HCT116 (cell line): ENCODE data around the gene IL1RN. TPM values are rescaled to one million over a fixed set of nuclear protein-coding genes. Genes with fewer than 3 reads are reported as not detected.

Source experiments
- ATAC-seq: fragments of 200-7000 bp; cut with Tn5 transposase; 2 replicates; pipeline ENCODE4 v1.9.1; 2020; ENCODE audit warnings: mild to moderate bottlenecking, moderate library complexity
- BruUV-seq: library from RNA; stranded (reverse); fragments of 400-500 nt; replicated peaks from 2 replicates; lab custom pipeline; 2021; lab: Mats Ljungman, UMichigan
- CTCF ChIA-PET: fragments of 300-600 bp; sonication (Branson Sonifier 250); formaldehyde crosslinking; loops from one replicate; lab custom pipeline; 2021; ENCODE audit warnings: antibody characterized with exemption; lab: Charles Lee
- POLR2A ChIA-PET: fragments of 300-600, 350-600 bp; sonication (Branson Sonifier 250); formaldehyde crosslinking; loops from one replicate; lab custom pipeline; 2021; ENCODE audit warnings: antibody characterized with exemption; lab: Charles Lee
- RAD21 ChIA-PET, 2 experiments: fragments of 300-600 bp; sonication (Branson Sonifier 250); formaldehyde crosslinking; loops; one replicate each; lab custom pipeline; 2023; ENCODE audit warnings: low total read pairs in 2 of 2; ENCODE audit not compliant: uncharacterized antibody in 2 of 2, unreplicated experiment in 2 of 2, low non-redundant PET in 1 of 2; lab: Charles Lee
- DNase-seq: peaks from one replicate; pipeline ENCODE4 v3.0.0-alpha.2; 2010; ENCODE audit warnings: low read depth, low spot score
- H2AFZ ChIP-seq: fragments of 200-600 bp; shearing (Covaris generic), sonication (generic); 2 replicates; pipeline ENCODE4 v1.6.1; 2017; ENCODE audit warnings: low read depth, mixed run types, mixed read lengths, antibody characterized with exemption, low read length; ENCODE audit not compliant: poor library complexity, severe bottlenecking
- H3K27ac ChIP-seq: 2 replicates; pipeline ENCODE4 v1.5.1; 2012; ENCODE audit warnings: low read depth, low read length
- H3K27me3 ChIP-seq: fragments of 200-600 bp; sonication (generic); 2 replicates; pipeline ENCODE4 v1.6.1; 2016; ENCODE audit warnings: mixed run types, low read length, mixed read lengths; ENCODE audit not compliant: insufficient read depth
- H3K36me3 ChIP-seq, 2 experiments: fragments of 200-500 bp in 1 of 2; fragments of 200-600 bp in 1 of 2; sonication (Bioruptor generic) in 1 of 2; sonication (generic) in 1 of 2; 2 replicates each; pipeline versions ENCODE4 v1.5.1 to v1.6.1; 2014 to 2016; ENCODE audit warnings: low read length in 2 of 2, inconsistent platforms in 1 of 2, mixed read lengths in 1 of 2, mixed run types in 1 of 2; ENCODE audit not compliant: insufficient read depth in 2 of 2, control insufficient read depth in 1 of 2
- H3K4me1 ChIP-seq, 2 experiments: fragments of 200-600 bp in 1 of 2; sonication (generic) in 1 of 2; 2 replicates each; pipeline versions ENCODE4 v1.5.1 to v1.6.1; 2012 to 2017; ENCODE audit warnings: low read length in 2 of 2, inconsistent platforms in 1 of 2, mild to moderate bottlenecking in 1 of 2, mixed read lengths in 1 of 2, mixed run types in 1 of 2, moderate library complexity in 1 of 2; ENCODE audit not compliant: insufficient read depth in 2 of 2, control insufficient read depth in 1 of 2
- H3K4me2 ChIP-seq: fragments of 200-600 bp; sonication (generic); 2 replicates; pipeline ENCODE4 v1.6.1; 2017; ENCODE audit warnings: mixed run types, low read length, mixed read lengths
- H3K4me3 ChIP-seq, 2 experiments: fragments of 200-600 bp in 1 of 2; sonication (generic) in 1 of 2; replicated peaks in 1 of 2; 2 replicates each; pipeline ENCODE4 v1.5.1; 2011 to 2016; ENCODE audit warnings: low read length in 2 of 2, control low read depth in 1 of 2, low read depth in 1 of 2, mild to moderate bottlenecking in 1 of 2, mixed read lengths in 1 of 2, mixed run types in 1 of 2
- H3K79me2 ChIP-seq: fragments of 200-600 bp; sonication (generic); 2 replicates; pipeline ENCODE4 v1.6.1; 2017; ENCODE audit warnings: mild to moderate bottlenecking, mixed run types, low read length, moderate library complexity, mixed read lengths; ENCODE audit not compliant: insufficient read depth
- H3K9ac ChIP-seq: fragments of 200-600 bp; sonication (generic); 2 replicates; pipeline ENCODE4 v1.6.1; 2016; ENCODE audit warnings: low read length, mixed read lengths
- H3K9me2 ChIP-seq: fragments of 200-600 bp; sonication (generic), shearing (Covaris generic); 2 replicates; pipeline ENCODE4 v1.6.1; 2017; ENCODE audit warnings: mixed run types, mild to moderate bottlenecking, moderate library complexity; ENCODE audit not compliant: insufficient read depth
- H3K9me3 ChIP-seq, 2 experiments: fragments of 200-500 bp in 1 of 2; fragments of 200-600 bp in 1 of 2; sonication (Bioruptor generic) in 1 of 2; sonication (generic) in 1 of 2; 2 replicates each; pipeline ENCODE4 v1.6.1; 2014 to 2017; ENCODE audit warnings: low read length in 2 of 2, mixed read lengths in 2 of 2, inconsistent platforms in 1 of 2, low read depth in 1 of 2, mild to moderate bottlenecking in 1 of 2, mixed run types in 1 of 2, moderate library complexity in 1 of 2; ENCODE audit not compliant: control insufficient read depth in 1 of 2, insufficient read depth in 1 of 2
- H4K20me1 ChIP-seq: fragments of 200-600 bp; sonication (generic), shearing (Covaris generic); 2 replicates; pipeline ENCODE4 v1.6.1; 2017; ENCODE audit warnings: mixed run types, mild to moderate bottlenecking, moderate library complexity; ENCODE audit not compliant: insufficient read depth
- ATF3 ChIP-seq: IDR thresholded peaks from 2 replicates; pipeline ENCODE4 v1.6.1; 2012
- CTCF ChIP-seq, 3 experiments: fragments of 200-600 bp in 1 of 3; sonication (generic) in 1 of 3; IDR thresholded peaks in 2 of 3; conservative IDR thresholded peaks in 1 of 3; 2 replicates each; pipeline ENCODE4 v1.5.1; 2012 to 2017; ENCODE audit warnings: low read depth in 2 of 3, low read length in 2 of 3, antibody characterized with exemption in 1 of 3, borderline replicate concordance in 1 of 3, control low read depth in 1 of 3, mild to moderate bottlenecking in 1 of 3, mixed read lengths in 1 of 3, mixed run types in 1 of 3, moderate library complexity in 1 of 3; ENCODE audit not compliant: insufficient read depth in 1 of 3
- EGR1 ChIP-seq: IDR thresholded peaks from 2 replicates; pipeline ENCODE4 v1.6.1; 2012; ENCODE audit warnings: low read depth
- ELF1 ChIP-seq: IDR thresholded peaks from 2 replicates; pipeline ENCODE4 v1.6.1; 2012; ENCODE audit warnings: low read depth, borderline replicate concordance
- EZH2phosphoT487 ChIP-seq: fragments of 200-600 bp; IDR thresholded peaks from 2 replicates; pipeline ENCODE4 v1.6.1; 2018; ENCODE audit warnings: antibody characterized with exemption, borderline replicate concordance
- FOSL1 ChIP-seq: IDR thresholded peaks from 2 replicates; pipeline ENCODE4 v1.6.1; 2012; ENCODE audit warnings: low read depth
- JUND ChIP-seq: IDR thresholded peaks from 2 replicates; pipeline ENCODE4 v1.6.1; 2012
- POLR2A ChIP-seq: IDR thresholded peaks from 2 replicates; pipeline ENCODE4 v1.7.0; 2011; ENCODE audit warnings: borderline replicate concordance; ENCODE audit not compliant: insufficient read depth, insufficient read length; ENCODE audit errors: extremely low read depth
- POLR2AphosphoS5 ChIP-seq: IDR thresholded peaks from 2 replicates; pipeline ENCODE4 v1.6.1; 2011; ENCODE audit warnings: mild to moderate bottlenecking, low read depth, low read length, moderate library complexity
- SIN3A ChIP-seq: IDR thresholded peaks from 2 replicates; pipeline ENCODE4 v1.6.1; 2012; ENCODE audit warnings: low read depth
- SRF ChIP-seq: IDR thresholded peaks from 2 replicates; pipeline ENCODE4 v1.6.1; 2012; ENCODE audit warnings: low read depth
- TCF7L2 ChIP-seq: IDR thresholded peaks from 2 replicates; pipeline ENCODE4 v1.7.0; 2011; ENCODE audit warnings: borderline replicate concordance, inconsistent platforms; ENCODE audit not compliant: insufficient read depth, insufficient read length; ENCODE audit errors: extremely low read depth
- YY1 ChIP-seq: IDR thresholded peaks from 2 replicates; pipeline ENCODE4 v1.6.1; 2011; ENCODE audit warnings: low read length, low read depth, moderate library complexity, mild to moderate bottlenecking; ENCODE audit not compliant: insufficient replicate concordance; ENCODE audit errors: extremely low read depth
- intact Hi-C: fragments of 100-400 bp; cut with micrococcal nuclease; formaldehyde crosslinking; loops from 2 replicates; pipeline ENCODE4 v1.10.0; 2022
- total RNA-seq: library from RNA; stranded (reverse); gene quantifications from one replicate; pipeline ENCODE4 v1.2.1, GENCODE V29; 2021; ENCODE audit not compliant: unreplicated experiment
- TF ChIP-seq, protein P1 (sequence below): IDR thresholded peaks from 2 replicates; pipeline ENCODE4 v1.6.1; 2011; ENCODE audit warnings: mild to moderate bottlenecking, low read length, moderate library complexity; ENCODE audit not compliant: insufficient replicate concordance; ENCODE audit errors: extremely low read depth

Gene IL1RN
- total RNA-seq, 1 experiment from 2014 or later = 0.25 TPM

DNA sequence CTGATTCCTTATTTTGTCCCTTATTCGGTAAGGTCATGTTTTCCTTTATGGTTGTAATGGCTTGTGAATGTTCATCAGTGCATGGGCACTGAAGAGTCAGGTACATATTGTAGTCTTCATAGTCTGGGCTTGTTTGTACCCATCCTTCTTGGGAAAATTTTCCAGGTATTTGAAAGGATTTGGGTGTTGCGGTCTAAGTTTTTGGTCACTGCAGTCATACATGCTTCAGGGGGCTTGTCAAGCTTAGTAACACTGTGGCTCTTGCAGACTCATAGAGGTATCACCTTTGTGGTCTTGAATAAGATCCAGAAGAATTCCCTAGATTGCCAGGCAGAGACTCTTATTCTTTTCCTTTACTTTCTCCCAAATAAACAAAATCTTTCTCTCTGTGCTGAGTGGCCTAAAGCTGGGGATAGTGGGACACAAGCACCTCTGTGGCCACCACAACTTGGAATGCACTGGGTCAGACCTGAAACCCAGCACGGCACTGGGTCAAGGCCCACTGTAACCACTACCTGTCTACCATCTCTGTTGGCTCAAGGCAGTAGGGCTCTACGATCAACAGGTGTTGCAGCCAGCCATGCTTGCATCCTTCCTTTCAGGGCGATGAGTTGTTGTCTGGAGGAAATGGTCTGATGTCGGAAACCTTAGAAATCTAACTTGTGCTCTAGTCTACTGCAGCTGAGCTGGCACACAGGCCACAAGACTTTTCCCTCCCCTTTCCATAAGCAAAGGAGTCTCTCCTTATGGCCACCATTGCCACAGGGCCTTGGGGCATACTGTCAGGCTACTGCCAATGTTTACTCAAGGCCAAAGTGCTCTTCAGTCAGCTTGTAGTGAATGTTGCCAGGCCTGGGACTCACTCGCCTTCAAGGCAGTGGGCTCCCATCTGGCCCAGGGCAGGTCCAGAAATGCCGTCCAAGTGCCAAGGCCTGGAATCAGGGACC is 21.5 kb downstream of the IL1RN start:
- Histone ChIP-seq H3K27ac (no peak overlapping the region), H3K4me2 (no peak overlapping the region), H3K27me3 (no peaks in the 10 kb centered on the region), H4K20me1 (no peaks in the 10 kb centered on the region), H3K79me2 (no peaks in the 10 kb centered on the region), H3K36me3 (no peaks in the 10 kb centered on the region), H2AFZ (no peak overlapping the region), H3K9me2 (no peaks in the 10 kb centered on the region), H3K9me3 (no peaks in the 10 kb centered on the region), H3K4me1 (peaks cover 0 to 4% of the 10 kb centered on the region in 2 experiments; a peak in 1 of 4 replicates), H3K4me3 (no peak overlapping the region), H3K9ac (no peak overlapping the region)
- TF ChIP-seq EGR1 (no peak), POLR2AphosphoS5 (no peak), SIN3A (no peak), POLR2A (no peak)
- intact Hi-C loops = no loop called here
- CTCF ChIA-PET = interaction anchor here (0.6 to 2.0 kb wide), 3 partner anchors 9 to 12 kb away, joined by 4 to 8 read pairs (median 4); no protein-coding TSS in a partner anchor
- no TSS peak for BruUV-seq
- DNase-seq (no peak), ATAC-seq (no peak)
- RAD21 ChIA-PET = no interaction called here
- POLR2A ChIA-PET = no interaction called here

- no peak overlapping the region for H3K4me3 ChIP-seq
- no TSS peak for BruUV-seq
- no peak overlapping the region for H3K9ac ChIP-seq
- no peaks in the 10 kb centered on the region for H3K9me2 ChIP-seq
- ChIA-PET POLR2A (no interaction called here), RAD21 (no interaction called here), CTCF (interaction anchor here (1.5 to 2.0 kb wide), 2 partner anchors 11 to 13 kb away, joined by 4 to 8 read pairs; no protein-coding TSS in a partner anchor)
- no peak overlapping the region for H3K4me2 ChIP-seq
- no peak overlapping the region for H3K27ac ChIP-seq
- H2AFZ ChIP-seq = no peak overlapping the region
- intact Hi-C loops = no loop called here
- no peaks in the 10 kb centered on the region for H4K20me1 ChIP-seq
- no peak for DNase-seq
- peaks cover 0 to 4% of the 10 kb centered on the region in 2 experiments; a peak in 1 of 4 replicates for H3K4me1 ChIP-seq
- H3K27me3 ChIP-seq = no peaks in the 10 kb centered on the region
- H3K79me2 ChIP-seq = no peaks in the 10 kb centered on the region
- no peaks in the 10 kb centered on the region for H3K36me3 ChIP-seq
- H3K9me3 ChIP-seq = no peaks in the 10 kb centered on the region
- ATAC-seq = no peak
- TF ChIP-seq SIN3A = no peak
- TF ChIP-seq JUND = no peak
- TF ChIP-seq EZH2phosphoT487 = no peak
- TF ChIP-seq ELF1 = no peak
- no peak for TF ChIP-seq SRF
- no peak for TF ChIP-seq YY1
- no peak for TF ChIP-seq FOSL1
- no peak for TF ChIP-seq TCF7L2
- no peak for TF ChIP-seq CTCF (IDR thresholded peaks at IDR 0.05 in 2 of 3, conservative IDR thresholded peaks at IDR 0.05 in 1 of 3; ENCODE audit: borderline replicate concordance in 1 of 3, insufficient read depth in 1 of 3, low read depth in 2 of 3, low read length in 2 of 3)
- TF ChIP-seq, protein P1, sequence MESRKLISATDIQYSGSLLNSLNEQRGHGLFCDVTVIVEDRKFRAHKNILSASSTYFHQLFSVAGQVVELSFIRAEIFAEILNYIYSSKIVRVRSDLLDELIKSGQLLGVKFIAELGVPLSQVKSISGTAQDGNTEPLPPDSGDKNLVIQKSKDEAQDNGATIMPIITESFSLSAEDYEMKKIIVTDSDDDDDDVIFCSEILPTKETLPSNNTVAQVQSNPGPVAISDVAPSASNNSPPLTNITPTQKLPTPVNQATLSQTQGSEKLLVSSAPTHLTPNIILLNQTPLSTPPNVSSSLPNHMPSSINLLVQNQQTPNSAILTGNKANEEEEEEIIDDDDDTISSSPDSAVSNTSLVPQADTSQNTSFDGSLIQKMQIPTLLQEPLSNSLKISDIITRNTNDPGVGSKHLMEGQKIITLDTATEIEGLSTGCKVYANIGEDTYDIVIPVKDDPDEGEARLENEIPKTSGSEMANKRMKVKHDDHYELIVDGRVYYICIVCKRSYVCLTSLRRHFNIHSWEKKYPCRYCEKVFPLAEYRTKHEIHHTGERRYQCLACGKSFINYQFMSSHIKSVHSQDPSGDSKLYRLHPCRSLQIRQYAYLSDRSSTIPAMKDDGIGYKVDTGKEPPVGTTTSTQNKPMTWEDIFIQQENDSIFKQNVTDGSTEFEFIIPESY = no peak
- TF ChIP-seq ATF3 = no peak
Measured at GRCh38 chr2:113149553-113150257, 22.3 kb downstream of the IL1RN start.
